Vagina (tissue), 2 donors: Measurements from ENCODE around the gene LAMB2.

Experiments
- CTCF ChIP-seq, 3 experiments: fragments of 450-650 bp in 2 of 3; fragments of 200-600 bp in 1 of 3; sonication (generic) in 1 of 3; IDR thresholded peaks; one replicate each; pipeline ENCODE4 v1.5.1; 2017 to 2019; ENCODE audit warnings: antibody characterized with exemption in 3 of 3, mild to moderate bottlenecking in 2 of 3, moderate library complexity in 2 of 3
- POLR2A ChIP-seq, 2 donors: fragments of 450-650 bp; IDR thresholded peaks; one replicate each; pipeline ENCODE4 v1.6.1; 2017; ENCODE audit warnings: antibody characterized with exemption in 2 of 2, mild to moderate bottlenecking in 2 of 2, moderate library complexity in 2 of 2
- POLR2AphosphoS5 ChIP-seq, 2 donors: sonication (generic); formaldehyde crosslinking; IDR thresholded peaks; one replicate each; pipeline ENCODE4 v1.9.0; 2017; ENCODE audit warnings: antibody characterized with exemption in 2 of 2, mild to moderate bottlenecking in 2 of 2, low read depth in 1 of 2; ENCODE audit not compliant: insufficient read depth in 1 of 2

DNA sequence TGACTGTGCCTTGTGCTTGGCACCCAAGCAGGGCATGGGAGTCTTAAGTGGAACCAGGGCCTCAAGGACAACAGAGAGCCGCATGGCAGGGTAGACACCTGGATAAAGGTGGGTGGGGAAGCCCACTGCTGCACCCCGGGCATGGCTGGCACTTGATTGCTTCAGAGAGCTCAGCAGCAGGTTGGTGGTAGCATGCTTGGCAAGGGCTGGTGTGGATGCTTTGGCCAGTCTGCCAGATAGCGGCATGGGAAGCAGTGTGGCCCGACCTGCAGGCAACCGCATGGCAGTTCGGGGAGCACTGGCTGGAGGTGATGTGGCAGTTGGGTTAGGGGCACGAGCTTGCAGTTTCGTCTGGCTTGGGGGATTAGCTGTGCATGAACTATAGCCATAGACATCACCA lies 30.8 kb upstream of the LAMB2 start:
- TF ChIP-seq CTCF (IDR thresholded peaks at IDR 0.05) (no peak), POLR2A (IDR thresholded peaks at IDR 0.05) (no peak), POLR2AphosphoS5 (IDR thresholded peaks at IDR 0.05; ENCODE audit: insufficient read depth in 1 of 2, low read depth in 1 of 2) (no peak)
